Tibial nerve (tissue), 4 donors: ENCODE data around the gene PDX1. TPM values are rescaled to one million over a fixed set of nuclear protein-coding genes. Genes with fewer than 3 reads are reported as not detected.

ENCODE experiments used
- DNase-seq, 2 donors: peaks; one replicate each; pipeline ENCODE4 v3.0.0-alpha.2; 2019; ENCODE audit warnings: low spot score in 2 of 2
- H3K27ac ChIP-seq, 4 donors: fragments of 200-600 bp; sonication (generic) in 3 of 4; one replicate each; pipeline ENCODE4 v1.5.1; 2017 to 2019; ENCODE audit warnings: mild to moderate bottlenecking in 1 of 4
- H3K27me3 ChIP-seq, 2 donors: fragments of 200-600 bp; sonication (generic) in 1 of 2; one replicate each; pipeline versions ENCODE4 v1.5.1 to v1.6.0; 2017 to 2019
- H3K36me3 ChIP-seq, 3 donors: fragments of 200-600 bp; sonication (generic); one replicate each; pipeline ENCODE4 v1.5.1; 2018 to 2019
- H3K4me1 ChIP-seq, 4 donors: fragments of 200-600 bp; sonication (generic) in 3 of 4; one replicate each; pipeline ENCODE4 v1.5.1; 2017 to 2019
- H3K4me3 ChIP-seq, 4 donors: fragments of 200-600 bp; sonication (generic) in 3 of 4; one replicate each; pipeline ENCODE4 v1.5.1; 2017 to 2019; ENCODE audit warnings: mild to moderate bottlenecking in 1 of 4, moderate library complexity in 1 of 4
- H3K9me3 ChIP-seq, 4 donors: fragments of 200-600 bp; sonication (generic) in 3 of 4; one replicate each; pipeline ENCODE4 v1.5.1; 2017 to 2019
- CTCF ChIP-seq, 5 experiments: fragments of 200-600 bp in 3 of 5; fragments of 450-650 bp in 2 of 5; sonication (generic) in 3 of 5; IDR thresholded peaks; one replicate each; pipeline ENCODE4 v1.5.1; 2016 to 2019; ENCODE audit warnings: antibody characterized with exemption in 5 of 5, mild to moderate bottlenecking in 3 of 5, moderate library complexity in 2 of 5
- EP300 ChIP-seq, 2 donors: sonication (generic); formaldehyde crosslinking; IDR thresholded peaks; one replicate each; pipeline ENCODE4 v1.6.1; 2017; ENCODE audit warnings: antibody characterized with exemption in 2 of 2, mild to moderate bottlenecking in 1 of 2
- POLR2A ChIP-seq, 2 donors: fragments of 450-650 bp; IDR thresholded peaks; one replicate each; pipeline ENCODE4 v1.6.1; 2017; ENCODE audit warnings: antibody characterized with exemption in 2 of 2, mild to moderate bottlenecking in 2 of 2, moderate library complexity in 2 of 2
- WGBS, 2 donors: methylation state at CpG; one replicate each; pipeline ENCODE4 v1.1.5; 2018; 5-methylcytosine and 5-hydroxymethylcytosine counted together
- total RNA-seq, 4 donors: library from RNA; depleted of rRNA; stranded (reverse); fragments of >200 nt; gene quantifications; one replicate each; pipeline ENCODE4 v1.1.0, GENCODE V29; 2016

Gene PDX1
- total RNA-seq, 4 donors from 2014 or later = 0.30 TPM; not detected in 3

GRCh38 chr13:27929868-27930267 lies 10.1 kb downstream of the PDX1 start:
- no peak overlapping the region for H3K4me3 ChIP-seq
- peaks cover 0 to 4% (median 0%) of the 10 kb centered on the region in 4 donors for H3K9me3 ChIP-seq
- H3K27ac ChIP-seq = no peak overlapping the region
- no peaks in the 10 kb centered on the region for H3K36me3 ChIP-seq
- peaks cover 0 to 23% (median 0%) of the 10 kb centered on the region in 4 donors for H3K4me1 ChIP-seq
- TF ChIP-seq CTCF (IDR thresholded peaks at IDR 0.05) = no peak
- no peak for TF ChIP-seq EP300 (IDR thresholded peaks at IDR 0.05)
- TF ChIP-seq POLR2A (IDR thresholded peaks at IDR 0.05) = no peak
- DNase-seq = no peak
- H3K27me3 ChIP-seq = peaks cover 0 to 85% of the 10 kb centered on the region in 2 donors

DNA sequence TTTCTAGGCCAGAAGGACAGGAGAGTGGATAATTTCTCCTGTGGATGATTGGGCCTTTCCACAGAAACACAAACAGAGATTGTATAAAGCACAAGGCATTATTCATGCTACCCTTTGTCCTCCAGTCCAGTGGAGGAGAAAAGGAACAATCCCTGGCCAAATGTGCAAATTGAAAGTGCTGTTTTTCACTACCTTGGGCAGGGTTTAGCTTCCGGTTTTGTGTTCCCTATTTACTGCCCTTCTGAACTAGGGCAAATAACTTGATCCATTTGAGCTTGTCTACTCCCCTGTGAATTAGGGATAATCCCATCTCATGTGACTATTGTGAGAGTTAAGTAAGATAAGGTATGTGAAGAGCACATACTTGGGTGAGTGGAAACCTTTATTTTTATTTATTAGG lies 13.3 kb downstream of the PDX1 start:
- DNase-seq = no peak
- Histone ChIP-seq H3K27me3 (peaks cover 0 to 53% of the 10 kb centered on the region in 2 donors), H3K4me1 (peaks cover 0 to 7% (median 0%) of the 10 kb centered on the region in 4 donors), H3K27ac (no peak overlapping the region), H3K36me3 (no peaks in the 10 kb centered on the region), H3K4me3 (no peak overlapping the region), H3K9me3 (peaks cover 0 to 4% (median 0%) of the 10 kb centered on the region in 4 donors)
- WGBS, 2 donors = 57 to 58% methylated on average over 1 of the region's 1 CpG
- no peak for TF ChIP-seq CTCF (IDR thresholded peaks at IDR 0.05)
- TF ChIP-seq POLR2A (IDR thresholded peaks at IDR 0.05) = no peak
- TF ChIP-seq EP300 (IDR thresholded peaks at IDR 0.05) = no peak

- no peaks in the 10 kb centered on the region for H3K36me3 ChIP-seq
- no peak overlapping the region for H3K4me3 ChIP-seq
- H3K9me3 ChIP-seq = peaks cover 0 to 4% (median 0%) of the 10 kb centered on the region in 4 donors
- no peak for DNase-seq
- 64 to 68% methylated on average over 2 of the region's 2 CpGs for WGBS, 2 donors
- H3K27me3 ChIP-seq = peaks cover 0 to 46% of the 10 kb centered on the region in 2 donors
- no peak for TF ChIP-seq CTCF (IDR thresholded peaks at IDR 0.05)
- peaks cover 0 to 1% (median 0%) of the 10 kb centered on the region in 4 donors for H3K4me1 ChIP-seq
- H3K27ac ChIP-seq = no peak overlapping the region
Measured at GRCh38 chr13:27933580-27934328, 14.0 kb downstream of the PDX1 start.

- H3K4me1 ChIP-seq = no peaks in the 10 kb centered on the region
- DNase-seq = no peak
- no peak for TF ChIP-seq EP300 (IDR thresholded peaks at IDR 0.05)
- no peak for TF ChIP-seq POLR2A (IDR thresholded peaks at IDR 0.05)
- TF ChIP-seq CTCF (IDR thresholded peaks at IDR 0.05) = no peak
- peaks cover 0 to 22% (median 1%) of the 10 kb centered on the region in 4 donors for H3K9me3 ChIP-seq
- H3K27ac ChIP-seq = no peak overlapping the region
- WGBS, 2 donors = 85 to 90% methylated on average over 1 of the region's 1 CpG
- no peaks in the 10 kb centered on the region for H3K27me3 ChIP-seq
- H3K4me3 ChIP-seq = no peak overlapping the region
- no peaks in the 10 kb centered on the region for H3K36me3 ChIP-seq
Measured at GRCh38 chr13:27942972-27943371, 23.2 kb downstream of the PDX1 start.

- Histone ChIP-seq H3K36me3 (no peaks in the 10 kb centered on the region), H3K27ac (peak overlapping the region in 2 of 4 donors; percentile 47 to 74), H3K9me3 (peaks cover 0 to 4% (median 0%) of the 10 kb centered on the region in 4 donors), H3K27me3 (peaks cover 0 to 76% of the 10 kb centered on the region in 2 donors), H3K4me3 (peak overlapping the region; percentile 7 to 57 (median 48)), H3K4me1 (peaks cover 0 to 19% (median 11%) of the 10 kb centered on the region in 4 donors)
- WGBS, 2 donors = 18 to 24% methylated on average over 30 of the region's 30 CpGs
- DNase-seq = no peak
- TF ChIP-seq EP300 (IDR thresholded peaks at IDR 0.05) (no peak), POLR2A (IDR thresholded peaks at IDR 0.05) (no peak)
Measured at GRCh38 chr13:27952876-27953675, 33.3 kb downstream of the PDX1 start.
